NCI-H526 (cell line): ENCODE results near the gene DGKI.

Experiments used
- DNase-seq, 2 experiments: peaks; one replicate each; lab custom pipeline; 2025; lab: John Stamatoyannopoulos, UW

DGKI gene

DNA sequence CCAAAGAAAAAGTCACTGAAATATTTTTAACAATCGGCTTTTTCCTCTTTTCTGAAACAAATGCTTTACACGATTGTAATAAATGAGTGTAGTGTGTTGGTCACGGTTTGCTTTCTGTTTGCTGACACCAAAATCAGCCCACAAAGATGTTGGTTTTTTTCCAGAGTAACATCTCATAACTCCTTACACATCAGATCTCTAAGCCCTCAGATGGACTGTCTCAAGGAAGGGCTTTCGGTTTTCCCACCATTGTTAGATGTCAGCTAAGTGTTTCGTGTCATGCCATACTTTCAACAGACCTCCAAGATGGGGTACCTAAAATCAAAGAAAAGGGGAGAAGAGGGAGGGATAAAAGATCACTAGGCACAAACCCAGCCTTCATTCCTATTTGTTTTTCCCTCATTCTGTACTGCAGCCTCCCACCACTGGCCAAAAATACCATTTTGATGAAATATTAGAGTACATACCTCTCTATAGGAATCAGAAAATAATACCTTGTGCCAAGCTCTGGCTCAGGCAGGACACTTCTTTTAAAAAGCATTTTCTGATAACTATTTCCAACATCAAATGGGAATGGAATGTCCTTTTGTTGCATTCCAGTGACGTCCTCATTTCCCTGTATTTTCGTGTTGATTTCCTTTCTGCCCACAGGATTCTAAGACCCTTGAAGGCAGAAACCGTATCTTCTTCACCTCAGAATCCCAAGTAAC lies 159.1 kb downstream of the DGKI start:
- no peak for DNase-seq

DNA sequence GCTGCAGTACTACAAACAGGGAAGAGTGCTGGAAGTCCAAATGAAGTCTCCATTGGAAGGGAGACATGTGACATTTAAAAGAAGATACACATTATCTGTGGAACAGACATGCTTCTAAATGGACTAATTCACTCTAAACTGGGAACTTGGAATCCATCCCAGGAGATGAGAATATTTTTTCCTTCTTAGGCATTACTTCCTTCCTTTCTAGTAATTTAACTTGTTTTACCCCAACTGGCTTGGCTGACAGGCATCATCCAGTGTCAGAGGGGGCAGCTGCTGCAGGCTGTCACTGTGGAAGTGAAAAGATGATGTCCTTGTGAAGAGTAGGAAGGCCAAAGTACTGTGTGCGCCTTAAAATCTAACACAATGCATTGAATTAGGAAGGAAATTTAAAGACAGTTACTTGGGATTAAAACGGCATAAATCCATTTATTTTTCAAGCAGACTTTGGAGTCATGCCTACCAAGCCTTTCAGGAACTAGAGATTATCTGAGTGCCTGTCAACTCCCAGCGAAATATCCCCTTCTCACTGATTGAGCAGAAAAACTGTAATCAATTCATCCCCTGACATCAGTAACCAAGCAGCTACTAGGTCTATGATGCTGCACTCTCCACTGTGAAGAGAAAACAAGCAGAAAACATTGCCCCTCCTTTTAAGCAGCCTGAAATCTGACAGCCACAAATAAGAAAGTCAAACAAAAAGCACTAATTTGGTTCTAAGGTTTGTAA lies 161.2 kb downstream of the DGKI start:
- no peak for DNase-seq

DNA sequence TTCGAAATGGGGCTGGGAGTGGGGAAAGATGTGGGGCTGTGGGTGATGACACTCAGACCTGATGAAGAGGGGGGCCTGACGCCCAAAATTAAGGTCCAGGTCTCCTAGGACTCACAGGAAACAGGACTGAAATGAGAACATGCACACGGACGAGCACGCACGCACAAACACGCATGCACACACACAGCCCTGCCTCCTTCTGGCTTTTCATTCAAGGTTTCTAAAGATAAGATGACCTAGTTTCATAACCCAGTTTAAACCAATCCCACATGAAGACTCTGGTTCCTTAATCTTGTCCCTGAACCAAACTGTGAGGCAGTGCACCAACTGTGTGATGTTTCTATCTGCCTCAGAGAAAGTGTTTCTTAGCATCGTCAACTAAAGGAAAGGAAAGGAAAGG lies 162.0 kb downstream of the DGKI start:
- no peak for DNase-seq

DNA sequence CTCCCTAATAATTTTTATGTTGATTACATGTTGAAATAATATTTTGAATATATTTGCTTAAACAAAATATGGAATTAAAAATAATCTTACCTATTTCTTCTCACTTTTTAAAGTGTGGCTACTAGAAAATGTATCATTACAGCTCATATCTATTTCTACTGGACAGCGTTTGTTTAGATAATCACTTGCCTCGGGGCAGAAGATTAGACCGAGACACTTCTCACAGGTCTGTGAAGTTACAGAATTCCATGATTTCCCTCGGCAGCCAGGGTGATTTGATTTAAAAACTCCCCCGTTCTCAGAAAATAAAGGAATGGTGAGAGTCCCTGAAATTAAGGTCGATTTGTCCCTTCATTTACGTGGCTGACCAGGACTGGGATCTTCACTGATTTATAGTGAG lies 162.5 kb downstream of the DGKI start:
- DNase-seq: no peak

DNA sequence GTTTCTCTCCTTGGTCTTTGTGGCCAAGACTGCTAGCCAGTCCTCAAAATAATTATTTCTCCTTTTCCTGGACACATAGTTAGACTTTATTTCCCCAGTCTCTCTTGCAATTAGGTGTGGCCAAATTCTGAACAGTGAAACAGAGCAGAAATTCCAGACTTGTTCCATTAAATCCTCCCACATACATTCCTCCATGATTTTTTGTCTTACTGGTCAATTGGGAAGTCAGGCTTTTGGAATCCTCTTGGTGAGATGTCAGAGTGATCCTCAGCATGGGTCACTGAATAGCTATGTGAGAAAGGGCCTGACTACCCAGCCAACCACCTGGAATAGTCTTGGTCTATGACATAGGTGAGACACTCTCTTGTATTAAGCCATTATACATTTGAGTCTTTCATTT lies 164.2 kb downstream of the DGKI start:
- DNase-seq: no peak

DNA sequence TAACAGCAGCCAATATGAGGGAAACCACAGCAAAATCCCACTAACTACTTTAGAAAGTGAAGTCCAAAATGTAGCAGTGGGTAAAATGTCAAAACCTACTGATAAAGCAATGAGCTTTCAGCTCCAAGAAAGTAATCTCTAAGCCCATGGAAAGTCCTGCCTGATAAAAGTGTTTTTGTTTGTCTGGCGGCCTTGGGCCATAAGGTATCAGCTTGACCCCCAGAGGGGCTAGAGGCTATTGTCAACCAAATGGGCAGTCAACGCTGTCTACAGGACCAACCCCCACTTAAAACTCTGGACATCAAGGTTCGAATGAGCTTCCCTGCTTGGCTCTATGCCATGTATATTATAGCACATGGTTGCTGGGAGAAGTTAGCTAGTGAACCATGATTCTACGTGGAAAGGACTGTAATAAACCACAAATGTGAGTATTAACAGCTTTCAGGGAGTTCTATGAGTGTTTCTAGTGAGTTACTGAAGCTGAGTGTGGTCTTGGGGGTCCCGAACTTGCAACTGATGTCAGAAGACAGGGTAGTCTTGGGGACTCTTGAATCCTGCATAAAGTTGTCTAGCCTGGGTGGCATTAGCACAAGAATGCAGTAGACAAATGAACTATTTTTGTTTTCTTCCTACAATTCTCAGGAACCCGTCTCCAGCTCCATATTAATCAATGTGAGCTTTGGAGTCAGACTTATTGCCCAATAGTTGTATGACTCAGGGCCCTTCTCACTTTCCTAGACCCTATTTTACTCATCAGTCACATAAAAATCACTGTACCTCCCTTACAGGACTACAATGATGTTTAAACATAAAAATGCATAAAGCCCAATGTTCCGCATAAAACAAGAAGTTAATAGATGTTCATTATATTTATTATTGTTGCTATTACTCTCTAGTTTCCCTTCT lies 164.9 kb downstream of the DGKI start:
- DNase-seq: no peak

DNA sequence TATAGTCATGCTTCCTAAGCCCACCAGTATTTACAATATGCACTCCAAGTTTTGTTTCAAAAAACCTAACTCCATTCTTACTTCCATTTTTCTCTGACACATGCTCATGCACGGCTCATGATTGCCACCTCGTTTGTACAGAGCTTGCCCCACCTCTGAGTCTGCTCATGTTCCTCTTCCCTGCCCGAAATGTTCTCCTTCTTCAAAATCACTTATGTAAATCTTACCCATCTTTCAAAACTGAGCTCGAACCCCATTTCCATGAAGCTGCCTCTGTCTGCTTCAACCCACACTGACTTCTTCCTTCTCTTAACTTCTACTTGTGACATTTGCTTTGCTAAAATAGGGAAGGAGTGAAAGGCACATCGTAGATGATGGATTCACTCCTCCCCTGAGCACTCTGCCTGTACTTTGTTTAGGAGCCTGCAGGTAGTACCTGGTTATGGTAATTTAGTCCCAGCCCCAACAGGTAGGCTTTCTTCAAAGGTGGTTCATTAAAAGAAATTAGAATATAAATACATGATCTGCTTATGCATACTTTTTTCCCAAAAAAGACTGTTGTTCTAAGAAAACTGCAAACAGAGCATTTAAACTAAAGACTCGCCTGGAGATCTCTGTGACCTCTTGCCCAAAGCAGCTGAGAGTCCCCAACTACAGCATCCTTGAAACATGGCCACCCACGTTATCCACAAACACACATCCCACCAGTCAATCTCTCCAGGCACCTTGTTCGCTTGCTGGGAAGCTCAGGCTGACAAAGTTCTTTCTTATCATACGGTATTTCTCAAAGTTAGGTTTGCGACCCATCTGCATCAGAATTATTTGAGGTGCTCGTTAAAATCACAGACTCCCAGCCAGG lies 172.0 kb downstream of the DGKI start:
- no peak for DNase-seq

DNA sequence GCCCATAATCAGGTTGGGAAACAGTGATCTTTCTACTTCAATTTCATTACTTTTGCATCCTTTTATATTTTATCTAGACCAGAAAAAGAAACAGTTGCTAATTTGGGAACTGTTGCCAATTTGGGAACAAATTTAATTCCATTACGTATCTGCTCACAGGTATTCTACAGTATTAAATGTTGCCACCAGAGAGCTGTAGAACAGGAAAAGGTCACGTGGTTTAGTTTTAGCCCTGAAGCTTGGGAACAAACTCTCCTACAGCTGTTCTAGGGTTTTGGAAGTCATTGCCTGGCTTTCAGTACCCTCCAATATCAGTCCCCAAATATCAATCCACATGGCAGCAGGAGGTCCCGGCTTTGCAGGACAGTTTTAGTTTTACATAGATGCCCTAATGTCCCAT lies 172.7 kb downstream of the DGKI start:
- DNase-seq: no peak

DNA sequence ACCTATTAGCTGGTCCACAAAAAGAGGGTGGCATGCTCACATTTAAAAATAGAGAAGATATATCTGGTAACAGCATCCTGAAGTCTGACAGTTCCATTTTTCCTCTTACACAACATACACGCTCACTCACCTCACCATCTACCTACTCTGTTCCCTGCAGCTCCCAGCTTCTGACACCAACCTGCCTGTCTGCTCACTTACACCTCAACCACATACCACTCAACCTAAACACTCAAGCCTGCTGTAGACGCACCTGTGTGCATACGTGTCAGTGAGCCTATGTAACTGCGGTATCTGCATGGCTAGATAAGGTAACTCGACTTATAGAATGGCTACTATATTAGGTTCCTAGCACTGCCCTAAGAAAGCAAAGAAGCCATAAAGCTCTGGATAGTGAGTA lies 174.9 kb downstream of the DGKI start:
- DNase-seq: no peak

DNA sequence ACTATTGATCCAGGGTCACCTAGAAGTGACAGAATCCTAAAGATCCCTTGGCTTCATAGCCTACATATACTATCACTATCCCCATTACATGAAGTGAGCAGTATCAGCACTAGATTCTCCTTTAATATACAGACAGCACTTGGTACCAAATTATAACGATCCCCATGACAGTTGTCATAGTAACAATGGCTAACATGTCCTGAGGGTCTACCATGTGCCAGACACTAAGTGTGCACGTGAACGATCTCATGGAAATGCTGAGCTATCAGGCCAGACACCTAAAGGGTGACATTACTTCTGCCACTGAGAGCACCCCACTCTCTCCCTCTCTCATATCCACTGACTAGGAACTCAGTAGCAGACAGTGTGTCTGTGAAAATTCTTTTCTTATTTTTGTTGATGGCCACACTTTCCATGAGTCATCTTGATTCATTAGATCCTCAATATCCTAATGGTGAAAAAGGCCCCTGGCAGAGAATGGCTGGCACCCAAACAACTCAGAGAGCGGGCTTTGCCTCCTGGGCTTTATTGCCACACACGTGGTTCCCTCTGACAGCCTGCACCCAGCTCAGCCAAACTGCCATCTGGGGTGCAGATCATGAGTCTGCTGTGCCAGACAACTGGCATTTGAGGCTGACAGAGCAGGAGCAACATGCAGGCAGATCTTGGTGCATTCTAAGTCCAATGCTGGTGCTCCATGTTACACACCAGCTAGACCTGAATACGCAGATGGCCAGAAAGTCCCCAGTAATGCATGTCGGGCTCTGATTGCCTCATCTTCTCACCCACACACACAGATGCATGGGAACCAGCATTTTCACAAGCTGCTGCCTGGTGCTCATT lies 176.3 kb downstream of the DGKI start:
- DNase-seq: peak; percentile 77 to 82

DNA sequence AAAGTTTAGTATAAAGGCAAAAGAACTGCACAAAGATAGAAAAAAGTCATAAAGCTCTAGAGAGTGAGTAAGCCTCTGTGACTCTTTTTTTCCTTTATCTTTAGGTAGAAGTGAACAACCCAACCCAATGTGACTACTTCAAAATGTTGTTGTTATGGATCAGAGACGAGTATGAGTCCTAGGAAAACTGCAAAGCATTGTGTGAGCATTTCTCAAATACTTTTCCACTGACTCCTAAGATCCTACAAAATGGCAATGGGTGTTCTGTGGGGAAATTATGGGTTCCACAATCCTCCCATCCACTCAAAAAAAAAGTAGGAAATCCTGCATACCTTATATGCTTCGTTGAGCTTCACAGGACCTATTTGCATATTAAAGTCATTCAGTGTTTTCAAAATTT lies 177.1 kb downstream of the DGKI start:
- DNase-seq: peak; percentile 83 to 89

DNA sequence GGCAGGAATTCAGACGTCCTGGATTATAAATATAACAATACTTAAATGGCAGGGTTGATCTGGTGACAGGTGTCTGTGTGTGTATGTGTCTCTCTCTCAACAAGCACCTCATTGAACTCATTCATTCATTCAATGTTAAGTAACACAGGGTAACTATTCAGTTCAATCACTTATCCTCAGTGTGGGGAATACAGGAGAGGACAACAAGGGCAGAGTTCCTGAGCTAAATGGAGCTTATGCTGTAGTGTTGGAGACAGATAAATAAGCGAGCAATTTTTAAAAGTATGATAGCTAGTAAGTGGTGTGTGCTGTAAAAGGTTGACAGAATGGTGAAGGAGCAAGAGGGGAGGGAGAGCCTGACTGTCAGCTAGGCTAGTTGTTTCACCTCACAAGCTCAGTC lies 178.4 kb downstream of the DGKI start:
- no peak for DNase-seq

DNA sequence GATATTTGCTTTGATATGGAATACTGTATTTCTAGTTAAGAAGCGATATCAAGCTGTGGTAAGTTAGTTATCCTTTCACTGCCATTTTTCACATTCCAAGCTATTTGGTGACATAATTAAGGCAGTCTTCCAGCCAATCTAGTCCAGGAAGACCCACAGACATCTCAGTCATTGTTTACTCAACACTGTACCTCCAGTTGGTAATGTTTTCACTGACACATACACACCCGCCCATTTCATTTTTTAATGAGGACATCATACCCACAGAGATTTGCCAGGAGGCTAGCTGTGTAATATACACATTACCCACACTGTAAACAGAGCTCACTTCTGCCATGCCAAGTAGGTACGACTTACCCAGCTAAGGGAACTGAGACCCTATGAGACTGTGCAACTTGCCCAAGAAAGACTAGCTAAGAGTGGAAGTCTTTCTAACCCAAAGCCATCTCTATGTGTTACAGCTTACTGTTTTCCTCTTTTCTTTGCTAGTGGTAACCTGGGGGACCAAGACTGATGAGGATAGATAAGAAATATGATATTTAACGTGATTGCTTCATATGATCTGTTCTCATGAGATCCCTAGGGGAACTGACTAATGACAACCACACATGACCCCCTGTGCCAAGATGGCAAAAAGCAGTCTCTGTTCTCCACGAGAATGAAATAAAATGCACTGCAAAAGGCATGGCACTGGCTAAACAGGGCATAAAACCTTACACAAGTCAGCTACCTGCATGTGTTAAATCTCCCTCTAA lies 179.0 kb downstream of the DGKI start:
- no peak for DNase-seq

DNA sequence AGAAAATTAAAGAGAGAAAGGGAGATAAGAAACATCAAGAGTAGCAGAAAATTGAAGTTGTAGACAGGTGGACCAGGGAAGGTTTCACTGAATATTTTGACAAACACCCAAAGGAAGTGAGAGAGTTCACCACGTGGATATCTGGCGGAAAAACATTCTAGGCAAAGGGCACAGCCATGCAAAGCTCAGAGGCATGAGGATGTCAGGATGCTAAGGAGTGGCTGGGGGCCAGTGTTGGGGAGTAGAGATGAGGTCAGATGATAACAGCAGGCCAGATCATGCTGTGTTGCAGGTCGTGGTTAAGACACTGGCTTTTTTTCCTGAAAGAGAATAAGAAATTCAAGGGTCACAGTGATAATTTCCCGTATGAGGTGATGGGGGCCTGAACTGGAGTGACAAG lies 181.9 kb downstream of the DGKI start:
- no peak for DNase-seq

DNA sequence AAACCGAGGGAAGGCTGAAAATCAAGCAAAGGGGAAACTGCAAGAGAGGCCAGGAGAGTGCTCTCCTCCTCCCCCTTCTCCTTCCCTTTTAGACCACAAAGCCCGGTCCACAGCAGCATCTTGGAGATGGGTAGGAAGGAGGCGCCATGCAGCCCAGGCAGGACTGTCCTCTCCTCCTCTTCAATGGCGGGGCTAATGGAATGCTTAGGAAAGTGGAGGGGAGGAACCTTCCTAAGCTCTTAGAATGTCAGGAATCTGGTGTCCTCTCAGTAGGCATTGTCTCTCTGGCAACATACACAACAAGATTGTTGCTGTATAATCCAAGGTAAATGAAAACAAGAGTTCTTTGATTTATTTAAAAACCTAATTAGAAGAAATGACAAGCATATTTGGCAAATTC lies 185.1 kb downstream of the DGKI start:
- DNase-seq: no peak

DNA sequence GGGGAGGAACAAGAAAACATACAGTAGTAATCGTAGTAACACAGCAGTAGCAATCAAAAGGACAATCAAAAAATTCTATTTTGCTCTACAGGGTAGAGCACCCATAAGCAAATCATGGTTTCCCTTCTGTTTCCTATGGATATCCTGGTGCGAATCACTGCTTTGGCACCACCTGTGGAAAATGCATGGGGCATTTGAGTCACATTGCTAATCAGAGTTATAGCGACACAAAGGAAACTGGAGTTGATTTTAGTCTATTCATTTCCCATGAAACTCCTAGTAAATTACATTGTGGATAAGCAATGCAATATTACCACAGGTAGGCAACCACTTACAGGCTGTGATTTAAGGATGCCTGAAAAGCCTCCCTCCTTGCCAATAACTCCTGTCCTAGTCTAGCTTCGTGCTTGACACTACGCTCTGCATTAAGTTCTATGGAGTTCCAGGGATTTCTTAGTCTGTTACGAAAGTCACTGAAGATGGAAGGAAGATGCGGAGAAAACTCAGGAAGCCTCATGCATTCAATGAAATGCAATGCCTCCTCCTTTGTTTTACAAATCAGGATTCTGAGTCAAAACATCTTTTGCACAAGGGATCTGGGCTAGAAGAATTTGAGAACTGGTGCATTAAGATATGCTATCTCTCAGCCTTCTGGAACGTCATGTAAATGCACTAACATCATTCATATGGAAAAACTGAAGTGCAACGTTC lies 188.4 kb downstream of the DGKI start:
- no peak for DNase-seq

DNA sequence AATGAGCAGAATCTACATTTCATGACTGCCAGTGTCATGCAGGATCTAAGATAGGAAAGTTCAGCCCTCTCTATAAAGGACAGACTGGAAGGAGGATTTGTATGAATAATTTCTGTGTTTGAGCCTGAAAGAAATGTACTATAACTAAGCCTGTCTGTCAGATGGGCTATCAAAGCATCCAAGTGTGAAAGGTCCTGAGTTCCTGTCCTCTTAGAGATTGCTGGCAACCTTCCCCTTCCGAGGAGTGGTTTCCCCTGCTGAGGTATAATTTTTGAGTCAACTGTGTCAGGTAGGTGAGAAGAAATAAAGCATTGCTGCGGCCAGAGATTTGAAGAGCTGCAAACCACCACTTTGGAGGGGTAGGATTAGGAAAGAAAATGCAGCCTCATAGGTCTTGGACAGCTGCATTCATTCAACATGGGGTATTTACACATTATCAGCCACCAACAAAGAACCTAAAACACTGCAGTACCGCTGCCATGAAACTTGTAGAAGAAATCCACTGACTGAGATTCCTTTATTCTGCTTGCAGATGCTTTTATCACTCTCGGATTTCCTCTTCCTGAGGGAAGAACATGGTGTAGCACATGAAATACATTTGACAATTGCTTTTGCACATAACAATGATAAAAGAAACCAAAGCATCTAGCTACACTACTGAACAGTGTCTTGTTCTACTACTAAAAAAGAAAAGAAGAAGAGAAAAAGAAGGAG lies 189.1 kb downstream of the DGKI start:
- peak in 1 of 2 experiments; percentile 42 for DNase-seq

DNA sequence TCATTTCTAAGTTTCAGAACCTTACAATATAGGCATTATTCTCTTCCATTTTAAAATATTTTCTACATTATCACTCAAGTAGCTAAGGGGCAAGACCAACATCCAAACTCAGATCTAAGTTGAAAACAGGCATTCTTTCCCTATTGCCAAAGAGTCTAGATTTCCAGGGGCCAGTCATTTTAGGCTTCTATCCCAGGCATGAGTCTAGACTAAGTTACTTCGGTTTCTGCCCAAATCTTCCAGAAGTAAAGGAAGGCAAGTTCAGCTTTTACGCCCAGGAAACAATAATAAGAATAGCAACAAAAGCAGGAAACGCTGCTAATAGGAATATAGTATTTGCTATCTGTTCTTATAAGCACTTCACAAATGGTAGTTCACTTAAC lies 189.9 kb downstream of the DGKI start:
- no peak for DNase-seq
